Ishikawa (cell line): Measurements from ENCODE around the gene EFNB1.

ENCODE experiments used
- CEBPB ChIP-seq: IDR thresholded peaks from 2 replicates; pipeline ENCODE4 v1.6.1; 2012
- CREB1 ChIP-seq: IDR thresholded peaks from 2 replicates; pipeline ENCODE4 v1.6.1; 2012; ENCODE audit warnings: low read depth
- EP300 ChIP-seq: IDR thresholded peaks from 2 replicates; pipeline ENCODE4 v1.6.1; 2012; ENCODE audit warnings: borderline replicate concordance
- RAD21 ChIP-seq: IDR thresholded peaks from 2 replicates; pipeline ENCODE4 v1.6.1; 2012; ENCODE audit warnings: low read depth
- REST ChIP-seq: IDR thresholded peaks from 2 replicates; pipeline ENCODE4 v1.6.1; 2012; ENCODE audit warnings: low read depth, mild to moderate bottlenecking
- YY1 ChIP-seq: IDR thresholded peaks from 2 replicates; pipeline ENCODE4 v1.6.1; 2012; ENCODE audit warnings: low read depth

- TF ChIP-seq REST = no peak
- TF ChIP-seq CREB1 = no peak
- TF ChIP-seq EP300 = no peak
- TF ChIP-seq RAD21 = no peak
- TF ChIP-seq CEBPB = no peak
- TF ChIP-seq YY1 = no peak
These were observed 18.4 kb downstream of the EFNB1 start for GRCh38 chrX:68847172-68847571.
